Activated CD8-positive, alpha-beta memory T cell treated with anti-CD3 and anti-CD28 coated beads, Interleukin-2, amount 50 U/mL, for 48 hours (primary cell): ENCODE measurements around the gene GAB2.
"Not testable (repeated sequence)": the region's sequence is repeated elsewhere in the genome, so short reads cannot be mapped to it uniquely, and the experiment has no call there.

Experiments used
- DNase-seq: peaks from one replicate; pipeline ENCODE4 v3.0.0-alpha.2; 2020

GAB2 gene

DNA sequence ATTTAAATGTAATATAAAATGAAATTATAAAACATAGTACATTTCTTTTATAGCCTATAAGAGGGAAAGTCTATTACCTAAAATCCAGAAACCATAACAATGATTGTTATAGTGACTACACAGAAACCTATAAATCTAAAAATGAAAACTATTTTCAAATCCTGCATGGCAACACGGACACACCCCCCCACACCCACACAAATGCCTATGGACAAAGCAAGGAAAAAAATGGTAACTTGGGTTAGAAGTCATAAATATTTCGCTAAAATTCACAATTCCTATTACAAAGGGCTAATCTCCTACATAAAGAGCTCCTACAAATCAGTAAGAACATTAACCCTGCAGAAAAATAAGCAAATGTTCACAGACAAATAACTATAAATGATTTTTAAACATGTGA lies 56.4 kb downstream of the GAB2 start:
- DNase-seq, result no peak

GRCh38 chr11:78359921-78360320 lies 57.7 kb downstream of the GAB2 start:
- no peak for DNase-seq

GRCh38 chr11:78357924-78358323 lies 59.7 kb downstream of the GAB2 start:
- DNase-seq, result not testable (repeated sequence)

DNA sequence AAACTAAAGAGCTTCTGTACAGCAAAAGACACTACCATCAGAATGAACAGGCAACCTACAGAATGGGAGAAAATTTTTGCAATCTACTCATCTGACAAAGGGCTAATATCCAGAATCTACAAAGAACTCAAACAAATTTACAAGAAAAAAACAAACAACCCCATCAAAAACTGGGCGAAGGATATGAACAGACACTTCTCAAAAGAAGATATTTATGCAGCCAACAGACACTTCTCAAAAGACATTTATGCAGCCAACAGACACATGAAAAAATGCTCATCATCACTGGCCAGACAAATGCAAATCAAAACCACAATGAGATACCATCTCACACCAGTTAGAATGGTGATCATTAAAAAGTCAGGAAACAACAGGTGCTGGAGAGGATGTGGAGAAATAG lies 60.2 kb downstream of the GAB2 start:
- not testable (repeated sequence) for DNase-seq

DNA sequence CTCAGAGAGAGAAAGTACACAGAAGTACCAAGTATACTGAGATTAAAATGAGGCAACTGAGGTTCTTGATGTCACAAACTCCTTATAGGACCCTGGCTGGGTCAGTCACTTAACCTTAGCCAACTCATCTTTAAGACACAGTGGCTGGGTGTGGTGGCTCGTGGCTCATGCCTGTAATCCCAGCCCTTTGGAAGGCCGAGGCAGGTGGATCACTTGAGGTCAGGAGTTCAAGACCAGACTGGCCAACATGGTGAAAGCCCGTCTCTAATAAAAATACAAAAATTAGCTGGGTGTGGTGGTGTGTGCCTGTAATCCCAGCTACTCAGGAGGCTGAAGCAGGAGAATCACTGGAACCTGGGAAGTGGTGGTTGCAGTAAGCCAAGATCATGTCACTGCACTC lies 61.9 kb downstream of the GAB2 start:
- DNase-seq, result not testable (repeated sequence)

GRCh38 chr11:78355309-78355705 lies 62.3 kb downstream of the GAB2 start:
- no peak for DNase-seq

- DNase-seq, result no peak
Measured at GRCh38 chr11:78354408-78355308, 63.0 kb downstream of the GAB2 start.

- DNase-seq, result no peak
Measured at GRCh38 chr11:78351979-78352841, 65.4 kb downstream of the GAB2 start.

DNA sequence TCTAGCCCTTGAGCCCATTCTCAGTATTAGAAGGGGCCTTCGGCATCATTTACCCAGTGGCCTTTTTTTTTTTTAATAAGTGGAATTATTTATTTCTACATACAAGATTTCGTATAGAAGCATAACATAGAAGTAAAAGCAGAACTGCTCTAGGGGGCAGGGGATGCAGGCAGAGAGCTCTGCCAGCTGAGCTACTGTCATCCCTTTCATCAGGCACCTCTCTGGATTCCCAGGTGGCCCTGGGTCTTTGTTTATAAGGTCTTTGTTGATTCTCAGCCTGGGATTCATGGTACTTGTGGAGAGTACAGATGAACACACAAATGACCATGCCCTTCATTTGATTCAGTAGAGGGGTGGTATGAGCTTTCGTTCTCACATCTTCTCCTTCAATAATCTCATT lies 66.4 kb downstream of the GAB2 start:
- DNase-seq, result no peak

DNA sequence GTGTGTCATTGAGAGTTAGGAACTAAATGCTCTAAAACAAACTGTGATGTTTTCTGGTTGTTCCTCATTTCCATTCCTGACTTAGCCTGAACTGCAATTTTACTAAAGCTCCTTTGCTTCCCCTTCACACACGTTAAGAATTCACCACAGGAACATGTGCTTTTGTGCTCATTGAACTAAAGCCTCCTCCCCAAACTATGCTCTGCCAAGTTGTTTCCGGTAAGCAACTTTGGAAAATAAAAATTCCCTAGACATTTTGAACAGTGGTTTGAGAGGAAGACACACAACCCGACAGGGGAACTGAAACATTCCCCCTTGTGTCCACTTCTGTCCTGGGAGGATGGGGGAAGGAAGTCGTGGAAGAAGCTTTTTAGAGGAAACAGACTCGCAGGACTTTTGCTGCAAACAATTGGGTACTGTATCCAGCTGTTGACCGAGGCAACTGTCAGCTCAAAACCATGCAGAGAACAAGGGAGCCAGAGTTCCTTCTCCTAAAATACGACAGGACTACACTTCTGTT lies 66.9 kb downstream of the GAB2 start:
- DNase-seq, result no peak

DNA sequence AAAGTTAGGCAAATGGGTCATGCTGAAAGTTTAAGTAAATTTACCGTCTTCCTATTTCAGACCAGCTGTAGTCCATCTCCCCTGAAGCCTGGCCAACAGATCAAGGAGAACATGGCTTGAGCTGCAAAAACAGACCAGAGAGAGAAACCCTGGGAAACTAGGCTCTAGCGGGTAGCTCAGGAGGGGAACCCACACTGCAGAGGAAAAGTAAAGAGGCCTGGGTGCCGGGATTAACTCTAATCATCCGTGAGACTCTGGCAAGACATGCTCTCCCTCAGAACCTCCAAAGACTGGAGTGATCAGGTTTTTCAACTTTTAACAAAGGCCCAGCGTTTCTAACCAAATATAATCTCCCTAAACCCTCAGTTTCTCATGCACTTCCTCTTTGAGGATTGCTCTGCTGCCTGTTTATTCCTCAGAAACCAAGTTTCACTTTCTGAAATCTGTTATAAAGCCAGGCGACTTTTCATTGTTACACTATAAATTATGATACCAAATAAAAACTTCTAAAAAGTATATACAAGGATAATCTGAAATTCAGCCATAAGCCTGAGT lies 67.5 kb downstream of the GAB2 start:
- DNase-seq, result no peak

- DNase-seq, result no peak
Measured at GRCh38 chr11:78349624-78350023, 68.0 kb downstream of the GAB2 start.

DNA sequence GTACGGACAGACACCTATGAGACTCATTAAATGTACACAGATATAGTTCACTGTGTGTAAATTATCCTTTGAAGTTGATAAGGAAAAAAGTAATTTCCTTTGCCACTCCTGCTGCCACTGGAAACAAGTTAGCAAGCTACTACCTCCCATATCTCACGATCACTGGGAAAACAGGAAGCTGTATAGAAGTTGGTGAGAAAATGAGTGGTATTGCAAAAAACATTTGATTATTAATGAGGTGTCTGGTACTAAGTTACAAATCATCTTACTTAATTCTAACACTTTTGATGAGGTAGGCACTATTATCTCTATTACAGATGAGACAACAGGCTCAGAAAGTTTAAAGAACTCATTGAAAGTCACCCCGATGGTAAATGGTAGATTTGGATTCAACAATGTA lies 68.5 kb downstream of the GAB2 start:
- no peak for DNase-seq

DNA sequence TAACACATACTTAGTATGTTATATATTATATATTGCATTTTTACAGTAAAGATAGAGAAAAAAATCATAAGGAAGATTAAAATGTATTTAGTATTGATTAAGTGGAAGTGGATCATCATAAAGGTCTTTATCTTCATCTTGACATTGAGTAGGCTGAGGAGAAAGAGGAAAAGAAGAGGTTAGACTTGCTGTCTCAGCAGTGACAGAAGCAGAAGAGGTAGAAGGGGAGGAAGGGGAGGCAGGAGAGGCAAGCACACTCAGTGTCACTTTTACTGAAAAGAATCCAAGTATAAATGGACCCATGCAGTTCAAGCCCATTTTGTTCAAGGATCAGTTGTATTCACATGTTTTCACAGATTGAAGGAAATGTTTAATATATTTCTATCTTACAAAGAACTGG lies 69.7 kb downstream of the GAB2 start:
- no peak for DNase-seq

- no peak for DNase-seq
Measured at GRCh38 chr11:78346799-78347198, 70.8 kb downstream of the GAB2 start.

DNA sequence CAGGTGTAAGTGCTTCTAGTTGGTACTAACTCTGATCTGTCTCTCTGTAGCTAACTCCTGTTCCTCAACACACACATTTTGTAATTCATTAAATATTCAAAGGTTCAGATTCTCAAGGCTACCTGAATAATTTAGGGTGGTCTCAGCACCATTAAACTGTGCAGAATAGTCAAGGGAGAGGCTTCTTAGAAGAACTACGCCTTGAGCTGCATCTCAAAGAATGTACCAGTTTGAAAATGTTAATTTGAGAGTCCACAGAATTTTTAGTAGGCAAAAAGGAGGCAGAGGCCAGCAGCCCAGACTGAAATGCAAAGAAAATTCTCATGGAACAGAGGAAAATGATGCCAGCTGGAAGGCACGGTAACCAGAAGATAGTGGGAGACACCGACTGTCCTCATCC lies 72.2 kb downstream of the GAB2 start:
- DNase-seq, result no peak

DNA sequence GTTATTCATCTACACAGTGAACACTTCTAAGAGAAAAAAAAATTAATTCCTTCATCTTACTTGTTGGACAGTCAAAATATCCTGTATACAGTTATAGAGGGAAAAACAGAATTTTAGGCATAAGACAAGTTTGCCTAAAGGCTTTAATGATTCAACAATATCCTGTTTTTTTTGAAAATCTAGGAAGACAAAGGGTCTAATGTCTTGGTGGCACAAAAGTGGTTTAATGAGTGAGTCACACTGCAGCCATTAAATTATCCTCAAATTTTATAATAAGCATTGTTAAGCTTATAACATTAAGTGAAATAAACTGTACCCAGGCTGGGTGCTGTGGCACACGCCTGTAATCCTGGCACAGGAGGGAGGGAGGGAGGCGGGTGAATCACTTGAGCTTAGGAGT lies 72.9 kb downstream of the GAB2 start:
- no peak for DNase-seq

- no peak for DNase-seq
Measured at GRCh38 chr11:78344094-78344493, 73.5 kb downstream of the GAB2 start.

- no peak for DNase-seq
Measured at GRCh38 chr11:78343303-78343702, 74.3 kb downstream of the GAB2 start.

- no peak for DNase-seq
Measured at GRCh38 chr11:78341841-78342240, 75.8 kb downstream of the GAB2 start.

- DNase-seq, result no peak
Measured at GRCh38 chr11:78340530-78340929, 77.1 kb downstream of the GAB2 start.

- DNase-seq, result no peak
Measured at GRCh38 chr11:78339945-78340344, 77.7 kb downstream of the GAB2 start.

GRCh38 chr11:78339483-78339882 lies 78.1 kb downstream of the GAB2 start:
- DNase-seq, result no peak
